NT2/D1 (cell line): ENCODE results near the gene UGGT2.

Experiments
- DNase-seq: peaks from one replicate; pipeline ENCODE4 v3.0.0-alpha.2; 2011; ENCODE audit warnings: low read depth, low spot score
- H3K27me3 ChIP-seq: 2 replicates; pipeline ENCODE4 v1.6.0; 2011; ENCODE audit warnings: mild to moderate bottlenecking; ENCODE audit not compliant: insufficient read length, insufficient read depth
- H3K36me3 ChIP-seq: 2 replicates; pipeline ENCODE4 v1.6.1; 2011; ENCODE audit warnings: mild to moderate bottlenecking, low read length, mixed read lengths; ENCODE audit not compliant: insufficient read depth, insufficient read length
- H3K4me1 ChIP-seq: 2 replicates; pipeline ENCODE4 v1.5.1; 2011; ENCODE audit not compliant: insufficient read depth, insufficient read length
- H3K4me3 ChIP-seq: 2 replicates; pipeline ENCODE4 v1.5.1; 2011; ENCODE audit warnings: low read depth; ENCODE audit not compliant: insufficient read length
- H3K9ac ChIP-seq: 2 replicates; pipeline ENCODE4 v1.6.0; 2011; ENCODE audit warnings: low read depth; ENCODE audit not compliant: insufficient read length
- H3K9me3 ChIP-seq: 2 replicates; pipeline ENCODE4 v1.5.1; 2011; ENCODE audit warnings: mild to moderate bottlenecking, low read length; ENCODE audit not compliant: insufficient read depth
- SUZ12 ChIP-seq: IDR thresholded peaks from 2 replicates; pipeline ENCODE4 v1.6.1; 2011; ENCODE audit not compliant: insufficient read length, insufficient read depth; ENCODE audit errors: extremely low read depth
- YY1 ChIP-seq: IDR thresholded peaks from 2 replicates; pipeline ENCODE4 v1.6.1; 2011; ENCODE audit not compliant: insufficient read length, insufficient read depth
- ZNF274 ChIP-seq: IDR thresholded peaks from 2 replicates; pipeline ENCODE4 v1.6.1; 2011; ENCODE audit warnings: mild to moderate bottlenecking, low read depth, low read length

UGGT2 gene

DNA sequence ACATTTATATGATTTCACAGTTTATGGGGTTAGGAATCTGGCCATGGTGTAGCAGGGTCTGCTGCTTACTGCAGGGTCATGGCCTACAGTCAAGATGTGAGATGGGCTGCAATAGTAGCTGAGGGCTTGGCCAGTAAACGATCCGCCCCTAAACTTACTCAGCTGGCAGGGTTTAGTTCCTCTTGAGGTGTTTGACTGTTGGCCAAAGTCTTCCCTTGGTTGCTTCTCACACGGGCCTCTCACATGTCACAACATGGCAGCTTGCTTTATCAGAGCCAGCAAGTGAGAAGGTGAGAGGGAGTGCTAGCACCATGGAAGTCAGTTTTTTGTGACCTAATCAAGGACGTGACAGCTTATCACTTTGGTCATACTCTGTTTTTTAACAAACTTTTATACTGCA, 299.1 kb downstream of the UGGT2 start:
- no peaks in the 10 kb centered on the region for H3K4me1 ChIP-seq
- DNase-seq = no peak
- no peak overlapping the region for H3K9ac ChIP-seq
- no peaks in the 10 kb centered on the region for H3K36me3 ChIP-seq
- H3K27me3 ChIP-seq = no peaks in the 10 kb centered on the region
- H3K9me3 ChIP-seq = no peaks in the 10 kb centered on the region
- no peak for TF ChIP-seq SUZ12
- H3K4me3 ChIP-seq = no peak overlapping the region

GRCh38 chr13:95752677-95753076, 300.5 kb downstream of the UGGT2 start:
- H3K36me3 ChIP-seq = no peaks in the 10 kb centered on the region
- H3K27me3 ChIP-seq = no peaks in the 10 kb centered on the region
- H3K9ac ChIP-seq = no peak overlapping the region
- H3K4me1 ChIP-seq = no peaks in the 10 kb centered on the region
- no peak overlapping the region for H3K4me3 ChIP-seq
- no peak for DNase-seq
- no peaks in the 10 kb centered on the region for H3K9me3 ChIP-seq
- no peak for TF ChIP-seq ZNF274
- no peak for TF ChIP-seq YY1
- TF ChIP-seq SUZ12 = no peak
